ENCODE data around the gene NANOS2.

Gene NANOS2

DNA sequence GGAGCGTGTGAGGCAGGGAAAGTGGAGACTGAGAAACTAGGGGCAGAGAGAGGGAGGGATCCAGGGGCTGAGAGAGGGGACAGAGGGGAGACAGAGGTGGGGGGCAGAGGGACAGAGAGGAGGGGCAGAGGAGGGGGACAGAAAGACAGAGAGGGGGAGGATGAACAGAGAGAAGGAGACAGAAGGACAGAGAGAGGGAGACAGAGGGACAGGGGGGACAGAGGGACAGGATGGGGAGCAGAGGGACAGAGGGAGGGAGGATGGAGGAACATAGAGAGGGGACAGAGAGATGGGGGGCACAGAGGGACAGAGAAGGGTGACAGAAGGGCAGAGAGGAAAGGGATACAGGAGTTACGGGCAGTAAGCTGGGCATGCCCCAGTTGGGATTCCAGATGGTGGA lies 14.7 kb upstream of the NANOS2 start:
- DNase-seq (ENCODE audit: low read depth) = no peak

DNA sequence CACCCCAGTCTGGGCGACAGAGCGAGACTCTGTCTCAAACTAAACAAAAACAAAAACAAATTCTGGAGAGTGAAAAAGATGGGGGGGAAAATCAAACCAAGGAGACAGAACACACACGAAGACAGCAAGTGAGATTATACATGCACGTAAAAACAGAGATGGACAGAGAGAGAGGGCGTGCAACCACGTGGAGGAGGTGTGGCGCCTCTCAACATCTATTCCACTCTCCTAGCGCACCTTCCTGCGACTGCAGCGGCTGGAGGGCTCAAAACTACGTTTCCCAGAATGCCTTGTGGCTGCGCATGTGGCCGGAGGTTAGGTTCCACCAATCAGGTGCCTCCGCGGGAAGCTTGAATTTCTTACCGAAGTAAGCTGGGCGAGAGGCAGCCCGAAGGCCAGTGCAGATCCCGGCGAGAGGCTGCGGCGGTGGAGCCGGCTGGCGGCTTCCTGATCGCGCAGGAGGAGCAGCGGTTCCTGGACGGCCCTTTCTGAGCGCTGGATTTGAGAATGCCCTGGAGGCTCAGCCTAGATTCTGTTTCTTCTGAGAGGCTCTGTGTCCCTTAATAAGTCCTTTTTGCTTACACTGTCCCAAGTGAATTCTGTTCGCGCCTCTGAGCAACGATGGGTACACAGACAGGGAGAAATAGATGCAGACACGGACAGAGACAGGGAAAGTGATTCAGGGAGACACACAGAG lies 13.1 kb upstream of the NANOS2 start:
- DNase-seq (ENCODE audit: low read depth) = peak; percentile 72

DNA sequence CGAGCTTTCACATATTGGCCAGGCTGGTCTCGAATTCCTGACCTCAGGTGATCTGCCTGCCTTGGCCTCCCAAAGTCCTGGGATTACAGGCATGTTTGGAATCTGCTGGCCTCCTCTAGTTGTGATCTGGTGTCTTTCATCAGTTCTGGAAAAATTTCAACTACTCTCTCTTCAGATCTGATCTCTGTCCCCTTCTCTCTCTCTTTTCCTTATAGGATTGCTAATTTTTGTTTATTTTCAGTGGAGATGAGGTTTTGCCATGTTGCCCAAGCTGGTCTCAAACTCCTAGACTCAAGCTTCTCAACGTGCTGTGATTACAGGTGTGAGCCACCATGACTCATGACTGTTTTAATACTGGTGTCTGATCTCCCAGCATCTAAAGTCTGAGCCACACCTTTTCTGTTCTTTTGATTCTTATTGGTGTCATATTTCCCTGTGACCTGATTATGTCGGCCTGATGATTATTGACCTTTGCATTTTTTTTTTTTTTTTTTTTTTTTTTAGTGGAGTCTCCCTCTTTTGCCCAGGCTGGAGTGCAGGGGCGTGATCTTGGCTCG lies 10.4 kb upstream of the NANOS2 start:
- DNase-seq (ENCODE audit: low read depth) = no peak

- DNase-seq (ENCODE audit: low read depth) = no peak
These were observed 7.7 kb upstream of the NANOS2 start for GRCh38 chr19:45922281-45922680.

DNA sequence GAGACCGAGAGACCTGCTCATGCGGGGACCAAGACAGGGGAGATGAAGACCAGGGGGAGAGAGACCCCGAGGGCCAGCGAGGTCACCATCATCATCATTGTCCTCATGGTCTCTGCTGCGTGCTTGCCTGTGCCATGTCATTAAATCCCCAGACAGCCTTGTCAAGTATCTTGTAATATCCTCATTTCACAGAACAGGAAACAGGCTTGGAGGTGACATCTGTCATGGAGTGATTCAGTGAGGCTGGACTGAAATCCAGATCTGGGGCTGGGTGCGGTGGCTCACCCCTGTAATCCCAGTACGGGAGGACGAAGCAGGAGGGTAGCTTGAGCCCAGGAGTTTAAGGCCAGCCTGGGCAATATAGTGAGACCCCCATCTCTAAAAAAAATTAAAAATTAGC lies 5.9 kb upstream of the NANOS2 start:
- DNase-seq (ENCODE audit: low read depth) = no peak

- DNase-seq (ENCODE audit: low read depth) = no peak
These were observed 5.1 kb upstream of the NANOS2 start for GRCh38 chr19:45919678-45920077.

GRCh38 chr19:45918721-45919120 lies 4.1 kb upstream of the NANOS2 start:
- DNase-seq (ENCODE audit: low read depth) = no peak

DNA sequence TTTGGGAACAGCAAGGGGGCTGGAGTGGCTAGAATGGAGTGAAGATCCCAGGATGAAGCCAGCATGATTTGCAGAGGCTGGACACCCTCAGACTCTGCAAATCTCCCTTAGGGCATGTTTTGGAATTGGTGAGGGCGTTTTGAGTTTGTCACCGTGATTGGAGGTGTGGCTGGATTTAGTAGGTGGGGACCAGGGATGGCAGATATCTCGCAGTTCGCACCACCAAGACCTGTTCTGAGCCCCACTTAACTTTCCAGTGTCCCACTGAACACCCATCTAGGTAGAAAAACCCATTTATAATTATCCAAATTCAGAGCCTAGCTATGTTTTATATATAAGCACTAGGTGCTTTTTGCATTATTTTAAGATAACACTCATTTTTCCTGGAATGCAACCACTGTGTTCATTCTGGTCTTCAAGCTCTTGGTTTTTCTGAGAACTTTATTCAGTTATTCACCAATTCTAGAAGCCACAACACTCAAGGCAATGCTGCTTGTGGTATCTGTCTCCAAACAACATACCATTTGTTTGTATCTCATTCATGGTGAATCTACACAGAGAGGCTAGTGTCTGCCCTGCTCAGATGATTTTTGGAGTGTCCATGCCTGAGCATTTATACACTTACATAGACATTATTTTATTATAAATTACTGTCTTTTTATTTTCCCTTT lies 3.0 kb upstream of the NANOS2 start:
- no peak for DNase-seq (ENCODE audit: low read depth)

GRCh38 chr19:45911291-45911690 lies 3.3 kb downstream of the NANOS2 start:
- no peak for DNase-seq (ENCODE audit: low read depth)

DNA sequence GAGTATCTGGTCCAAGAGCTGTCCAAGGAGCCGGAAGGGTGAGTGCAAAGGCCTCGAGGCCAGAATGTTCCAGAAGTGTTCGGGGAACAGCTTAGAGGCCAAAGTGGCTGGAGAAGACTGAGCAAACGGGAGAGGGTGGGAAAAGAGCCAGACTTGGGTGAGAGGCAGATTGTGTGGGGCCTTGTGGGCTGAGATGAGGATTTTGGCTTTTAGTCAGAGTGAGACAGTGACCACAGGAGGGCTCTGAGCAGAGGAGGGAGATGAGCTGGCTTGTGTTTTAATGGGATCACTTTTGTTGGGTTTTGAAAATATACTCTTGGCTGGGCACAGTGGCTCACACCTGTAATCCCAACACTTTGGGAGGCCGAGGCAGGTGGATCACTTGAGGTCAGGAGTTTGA lies 5.6 kb downstream of the NANOS2 start:
- DNase-seq (ENCODE audit: low read depth) = no peak

- DNase-seq (ENCODE audit: low read depth) = no peak
These were observed 8.4 kb downstream of the NANOS2 start for GRCh38 chr19:45906221-45906620.

GRCh38 chr19:45905011-45905410 lies 9.6 kb downstream of the NANOS2 start:
- no peak for DNase-seq (ENCODE audit: low read depth)

- DNase-seq (ENCODE audit: low read depth) = peak; percentile 98
These were observed 11.6 kb downstream of the NANOS2 start for GRCh38 chr19:45902651-45903625.

- no peak for DNase-seq (ENCODE audit: low read depth)
These were observed 12.5 kb downstream of the NANOS2 start, which contains the start of gene MYPOP for GRCh38 chr19:45901912-45902650. MYPOP (minus strand) TSS chr19:45902613; CDS start chr19:45901773, 840 bp downstream.

- no peak for DNase-seq (ENCODE audit: low read depth)
These were observed 13.1 kb downstream of the NANOS2 start for GRCh38 chr19:45901432-45901911.

GRCh38 chr19:45900738-45901431 lies 13.7 kb downstream of the NANOS2 start:
- no peak for DNase-seq (ENCODE audit: low read depth)

DNA sequence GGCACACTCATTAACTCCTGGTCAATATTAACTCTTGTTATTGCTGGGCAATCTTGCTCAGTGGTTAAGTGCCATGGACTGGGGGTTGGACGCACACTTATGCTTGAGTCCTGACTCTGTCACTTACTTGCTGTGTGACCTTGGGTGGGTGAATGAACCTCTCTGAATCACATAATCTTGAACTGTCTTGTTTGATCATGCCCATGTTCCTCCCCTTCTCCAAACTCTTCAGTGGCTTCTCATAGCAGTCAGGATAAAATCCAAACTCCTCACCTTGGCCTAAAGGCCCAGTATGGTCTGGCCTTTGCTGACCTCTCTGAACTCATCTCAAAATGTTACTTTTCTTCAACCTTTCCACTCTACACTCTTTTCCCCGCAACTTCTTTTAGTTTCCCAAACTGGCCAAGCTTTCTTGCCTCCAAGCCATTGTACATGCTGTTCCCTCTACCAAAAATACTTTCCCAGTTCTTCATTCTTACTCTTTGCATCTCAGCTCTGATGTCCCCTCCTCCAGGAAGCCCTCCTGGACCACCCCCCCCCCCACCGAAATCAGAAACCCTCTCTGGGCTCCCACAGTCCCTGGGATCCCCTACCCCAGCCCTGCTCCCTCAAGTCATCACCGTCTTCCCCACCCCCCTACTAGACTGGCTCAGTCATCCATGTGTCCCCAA lies 14.5 kb downstream of the NANOS2 start:
- DNase-seq (ENCODE audit: low read depth) = no peak

- DNase-seq (ENCODE audit: low read depth) = no peak
These were observed 15.3 kb downstream of the NANOS2 start for GRCh38 chr19:45899253-45899652.

- DNase-seq (ENCODE audit: low read depth) = no peak
These were observed 17.2 kb downstream of the NANOS2 start for GRCh38 chr19:45897261-45897812.

All from stimulated activated CD8-positive, alpha-beta memory T cell treated with anti-CD3 and anti-CD28 coated beads, Interleukin-15, amount 100 ng/mL, for 1 hour (primary cell).